ENCODE measurements around the gene UGT8.
"Not testable (repeated sequence)": the region's sequence is repeated elsewhere in the genome, so short reads cannot be mapped to it uniquely, and the experiment has no call there.

UGT8 gene

DNA sequence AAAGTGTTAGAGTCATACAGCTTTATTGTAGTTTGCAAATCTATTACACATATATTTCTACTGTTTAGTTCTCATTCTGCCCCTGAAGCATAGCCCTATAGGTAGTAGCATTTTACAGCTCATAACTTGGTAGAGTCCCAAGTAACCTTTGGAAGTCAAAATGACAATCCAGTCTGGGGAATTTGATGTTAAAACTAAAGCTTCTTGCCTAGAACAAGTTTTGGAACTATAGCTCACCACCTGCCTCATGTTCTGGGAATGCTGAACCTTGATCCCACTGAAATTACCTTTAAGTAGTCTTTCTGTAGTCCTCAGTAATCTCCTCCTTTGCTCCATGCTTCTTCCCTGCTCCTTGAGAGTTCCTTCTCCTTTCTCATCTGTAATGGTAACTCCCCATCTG is 8.4 kb downstream of the UGT8 start:
- DNase-seq: no peak

DNA sequence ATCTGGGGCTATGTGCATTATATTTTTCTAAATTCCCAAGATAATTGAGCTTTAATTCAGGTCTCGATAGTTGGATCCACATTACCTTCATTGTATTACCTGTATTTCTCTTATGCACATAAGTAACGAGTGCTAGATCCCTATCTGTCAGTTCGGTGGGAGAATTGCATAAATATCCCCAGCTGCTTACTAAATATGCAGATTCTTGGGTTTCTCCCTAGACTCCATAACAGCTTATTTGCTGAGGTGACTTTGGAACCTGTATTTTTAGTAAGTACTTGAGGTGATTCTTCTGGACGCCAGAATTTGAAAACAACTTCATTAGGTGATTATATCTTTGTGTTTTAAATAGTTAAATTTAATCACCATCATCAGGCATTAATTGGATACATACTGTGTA is 15.0 kb downstream of the UGT8 start:
- no peak for DNase-seq

DNA sequence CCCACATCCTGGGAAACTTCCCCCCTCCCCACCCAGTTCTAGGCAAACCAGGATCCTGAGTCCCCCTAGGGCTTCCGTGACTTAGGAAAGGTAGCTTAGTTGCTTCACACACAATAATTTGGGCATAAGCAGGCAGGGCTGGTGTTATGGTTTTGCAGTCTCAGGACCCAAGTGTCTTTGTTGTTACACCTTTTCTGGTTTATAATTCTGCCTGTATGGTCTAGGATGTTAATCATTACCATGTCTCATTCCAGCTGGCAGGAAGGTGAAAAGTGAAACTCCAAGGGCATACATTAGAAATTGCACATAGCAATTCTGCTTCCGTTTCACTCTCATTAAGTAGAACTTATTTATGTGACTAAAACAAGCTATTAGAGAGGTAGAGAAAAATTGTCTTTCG is 16.8 kb downstream of the UGT8 start:
- no peak for DNase-seq

DNA sequence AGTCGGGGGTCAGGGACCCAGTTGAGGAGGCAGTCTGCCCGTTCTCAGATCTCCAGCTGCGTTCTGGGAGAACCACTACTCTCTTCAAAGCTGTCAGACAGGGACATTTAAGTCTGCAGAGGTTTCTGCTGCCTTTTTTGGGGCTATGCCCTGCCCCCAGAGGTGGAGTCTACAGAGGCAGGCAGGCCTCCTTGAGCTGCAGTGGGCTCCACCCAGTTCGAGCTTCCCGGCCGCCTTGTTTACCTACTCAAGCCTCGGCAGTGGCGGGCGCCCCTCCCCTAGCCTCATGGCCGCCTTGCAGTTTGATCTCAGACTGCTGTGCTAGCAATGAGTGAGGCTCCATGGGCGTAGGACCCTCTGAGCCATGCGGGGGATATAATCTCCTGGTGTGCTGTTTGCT is 17.4 kb downstream of the UGT8 start:
- DNase-seq: not testable (repeated sequence)

DNA sequence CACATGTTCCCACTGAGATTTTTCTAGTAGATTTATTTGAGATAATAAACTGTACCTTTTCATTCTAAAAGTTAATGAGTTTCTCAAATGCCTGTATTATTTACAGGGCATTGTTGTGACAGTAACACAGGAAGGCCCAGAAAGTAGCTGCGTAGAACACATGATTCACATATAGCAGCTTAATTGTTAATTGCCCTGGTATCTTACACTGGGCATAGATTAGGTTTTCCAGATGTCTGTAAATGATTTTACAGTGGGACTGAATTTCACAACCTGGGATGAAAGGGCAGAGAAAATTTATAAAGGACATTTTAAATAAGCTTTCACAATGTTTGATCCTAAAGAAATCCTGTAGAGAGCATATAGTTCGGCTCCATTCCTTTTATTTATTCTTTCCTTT is 27.6 kb downstream of the UGT8 start:
- no peak for DNase-seq

DNA sequence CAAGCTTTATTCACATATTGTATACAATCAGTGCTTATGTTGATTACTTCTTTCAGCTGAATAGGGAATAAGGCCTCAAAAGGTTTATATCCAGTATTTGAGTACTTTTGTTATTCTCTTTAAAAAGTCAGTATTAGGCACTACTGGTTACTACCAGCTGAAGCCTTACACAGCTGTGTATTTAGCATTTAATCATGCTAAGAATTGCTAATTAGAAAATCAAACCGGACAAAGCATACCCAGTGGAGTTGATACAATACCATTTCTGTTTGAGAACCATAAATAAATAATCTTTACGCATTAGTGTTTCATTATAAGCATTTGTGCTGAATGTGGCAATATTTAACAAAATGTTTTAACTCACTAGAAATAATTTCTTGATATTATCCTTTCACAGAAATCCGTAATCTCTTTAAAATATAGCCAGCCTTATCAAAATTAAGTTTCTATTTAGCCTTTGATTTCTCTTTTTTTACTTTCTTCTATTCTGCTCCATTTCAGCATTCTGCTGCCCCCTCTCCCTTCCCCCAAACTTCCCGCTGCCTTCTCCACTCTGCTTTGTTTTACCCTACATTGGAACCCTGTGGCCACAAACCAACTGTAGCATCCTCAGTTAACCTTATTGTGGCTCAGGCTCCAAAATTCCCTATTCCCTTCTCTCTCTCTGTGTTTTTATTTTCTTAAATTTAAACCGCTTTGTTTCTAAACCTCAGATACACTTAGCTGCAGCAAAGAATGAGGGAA is 37.8 kb downstream of the UGT8 start:
- DNase-seq: no peak

DNA sequence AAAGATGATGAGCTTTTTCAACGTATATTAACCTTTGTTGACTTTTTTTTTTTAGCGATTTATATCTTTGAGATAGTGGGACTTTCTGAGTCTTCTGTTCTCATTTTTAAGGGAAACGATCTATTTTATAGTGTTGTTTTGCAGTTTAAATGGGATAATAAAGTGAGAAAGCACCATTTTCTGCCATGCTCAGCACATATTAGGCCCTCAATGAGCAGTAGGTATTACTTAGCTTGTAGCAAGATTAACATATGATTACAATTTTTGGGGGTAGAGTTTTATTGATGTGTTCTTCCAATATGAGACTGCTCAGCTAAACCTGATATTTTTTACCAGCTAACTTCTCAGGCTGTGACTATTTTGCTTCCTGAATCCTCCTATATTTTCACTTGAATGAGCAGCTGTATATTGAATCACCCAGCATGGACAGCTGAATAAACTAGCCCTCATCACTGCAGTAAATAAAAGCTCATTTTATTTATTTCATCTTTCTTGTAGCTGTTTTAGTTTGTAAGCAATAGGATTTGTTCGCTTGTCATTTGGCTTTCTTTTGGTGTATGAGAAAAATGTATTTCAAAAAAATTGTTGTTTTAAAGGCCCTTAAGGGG is 43.7 kb downstream of the UGT8 start:
- DNase-seq: peak in 1 of 2 experiments; percentile 15

DNA sequence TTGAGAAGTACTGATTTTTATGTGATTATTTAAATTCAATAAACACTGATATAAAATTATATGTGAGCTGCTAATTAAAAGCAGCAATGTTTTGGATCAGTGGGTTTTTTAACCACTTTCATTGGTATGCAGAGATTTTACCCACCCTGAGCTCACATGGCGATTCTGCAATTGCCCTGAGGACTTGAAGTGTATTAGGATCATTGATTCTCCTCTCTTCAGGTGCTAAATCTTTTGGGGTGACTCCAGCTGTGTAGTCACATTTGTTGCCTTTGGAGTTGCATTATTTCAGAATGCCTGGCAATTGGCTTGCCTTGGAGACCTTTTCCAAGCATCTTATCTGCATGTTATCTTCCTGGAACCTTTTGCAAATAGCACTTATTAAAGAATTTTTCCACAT is 51.3 kb downstream of the UGT8 start:
- no peak for DNase-seq

DNA sequence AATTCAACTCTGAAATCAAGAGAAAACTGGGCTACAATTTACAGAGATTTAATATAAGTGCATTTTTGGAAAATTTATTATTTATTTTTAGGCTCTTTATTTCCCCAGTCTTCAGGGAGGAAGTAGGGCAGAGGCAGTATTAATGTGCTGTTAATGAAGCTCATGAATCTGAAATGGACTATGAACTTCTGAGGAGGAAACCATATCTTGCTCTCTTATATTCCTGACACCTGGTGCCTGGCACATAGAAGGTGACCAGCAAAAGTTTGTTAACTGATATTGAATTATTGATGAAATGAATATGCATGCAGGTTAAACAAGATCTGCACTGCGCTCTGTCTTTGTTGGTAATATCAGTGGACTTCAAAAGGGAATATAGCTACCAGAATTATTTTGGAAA is 55.1 kb downstream of the UGT8 start:
- DNase-seq: no peak

DNA sequence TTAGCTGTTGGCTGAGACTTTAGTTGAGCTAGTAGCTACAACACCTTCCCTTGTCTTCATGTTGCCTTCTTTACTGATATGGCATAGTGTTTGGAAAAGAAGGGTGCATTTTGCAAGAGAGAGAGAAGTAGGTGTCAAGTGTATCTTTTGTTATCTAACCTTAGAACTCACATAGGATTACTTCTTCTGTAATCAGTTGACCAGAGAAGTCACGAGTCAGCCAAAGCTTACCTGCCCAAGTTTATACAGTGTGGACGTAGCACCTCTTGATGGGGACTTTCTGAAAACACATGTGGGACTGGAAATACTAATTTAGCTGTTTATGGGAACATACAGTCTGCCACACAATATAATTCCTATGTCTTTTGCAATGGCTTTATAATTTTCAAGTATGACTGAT is 56.0 kb downstream of the UGT8 start:
- DNase-seq: no peak

DNA sequence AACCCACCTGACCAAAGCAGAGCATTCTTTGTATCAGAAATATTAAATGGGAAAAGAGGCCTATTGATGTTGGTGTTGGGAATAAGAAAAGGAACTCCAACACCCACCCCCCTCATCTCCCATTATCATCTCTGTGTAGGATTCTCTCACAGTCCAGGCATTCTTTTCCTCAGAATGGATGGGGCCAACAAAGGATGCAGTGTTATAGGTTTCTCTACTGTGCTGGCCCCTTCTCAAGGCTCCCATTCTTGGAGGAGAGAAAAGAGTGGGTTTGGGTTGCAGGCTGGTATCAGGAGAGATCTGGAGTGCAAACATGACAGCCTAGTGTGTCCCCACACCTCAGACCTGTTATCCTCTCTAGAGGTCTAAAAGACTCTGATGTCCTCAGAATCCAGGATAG is 59.6 kb downstream of the UGT8 start:
- no peak for DNase-seq

DNA sequence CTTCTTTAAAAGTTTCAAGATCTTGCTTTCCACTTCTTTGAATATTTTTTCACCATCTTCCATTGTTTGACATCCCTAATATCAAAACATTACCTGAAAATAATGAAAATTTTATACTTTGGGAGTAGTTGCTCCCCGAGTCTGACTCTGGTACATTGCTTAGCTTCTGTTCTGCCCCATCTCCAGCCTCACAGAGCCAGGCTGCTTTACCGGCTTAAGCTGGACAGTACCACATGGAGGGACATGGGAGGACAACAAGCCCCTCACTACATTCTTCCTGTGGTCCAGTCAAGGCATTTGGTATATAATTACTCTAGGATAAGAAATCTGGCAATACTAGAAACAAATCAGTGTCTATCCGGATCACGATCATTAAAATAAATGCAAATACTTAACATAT is 60.2 kb downstream of the UGT8 start:
- DNase-seq: no peak

DNA sequence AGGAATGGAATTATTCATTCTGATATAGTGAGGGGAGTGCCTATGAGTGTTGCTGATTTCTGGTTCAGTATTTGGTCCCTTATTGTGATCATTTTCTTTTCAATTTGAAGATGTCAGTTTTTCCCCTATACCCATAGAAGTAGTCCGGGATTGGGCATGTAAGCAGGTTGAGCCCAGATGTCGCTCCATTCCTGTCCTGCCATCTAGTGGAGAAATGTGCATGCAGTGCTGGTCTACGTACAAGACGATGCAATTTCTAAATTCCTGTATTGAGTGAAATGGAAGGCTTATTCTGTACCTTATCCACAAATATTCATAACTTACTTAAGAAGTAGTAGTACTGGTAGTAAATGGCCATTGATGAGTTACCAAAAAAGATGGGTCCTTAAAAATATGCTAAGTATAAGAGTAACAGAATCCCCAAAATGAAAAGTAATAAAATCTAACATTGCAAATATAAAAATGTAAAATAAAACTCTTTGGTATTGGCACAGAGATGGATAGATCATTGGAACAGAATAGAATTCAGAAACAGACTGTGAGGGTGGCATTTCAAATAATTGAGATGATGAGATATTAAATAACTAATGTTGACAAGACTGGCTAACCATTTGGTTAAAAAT is 60.9 kb downstream of the UGT8 start:
- peak; percentile 22 to 39 for DNase-seq

DNA sequence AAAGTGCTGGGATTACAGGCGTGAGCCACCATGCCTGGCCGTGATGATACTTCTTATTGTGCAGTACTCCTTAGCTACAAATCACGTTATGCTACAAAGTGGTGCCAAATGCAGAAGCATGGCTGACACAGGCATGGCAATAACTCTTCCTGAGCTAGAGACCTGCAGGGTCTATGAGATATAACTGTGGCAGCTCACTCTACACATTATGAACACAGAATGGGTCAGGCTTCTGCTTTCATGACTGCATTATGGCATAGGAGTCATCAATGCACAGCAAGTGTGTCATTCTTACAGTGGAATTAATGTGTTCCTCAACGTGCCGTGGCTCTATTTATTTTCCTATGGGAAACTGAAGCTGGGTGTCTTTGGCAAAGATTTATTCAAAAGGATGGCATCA is 64.5 kb downstream of the UGT8 start:
- DNase-seq: no peak

DNA sequence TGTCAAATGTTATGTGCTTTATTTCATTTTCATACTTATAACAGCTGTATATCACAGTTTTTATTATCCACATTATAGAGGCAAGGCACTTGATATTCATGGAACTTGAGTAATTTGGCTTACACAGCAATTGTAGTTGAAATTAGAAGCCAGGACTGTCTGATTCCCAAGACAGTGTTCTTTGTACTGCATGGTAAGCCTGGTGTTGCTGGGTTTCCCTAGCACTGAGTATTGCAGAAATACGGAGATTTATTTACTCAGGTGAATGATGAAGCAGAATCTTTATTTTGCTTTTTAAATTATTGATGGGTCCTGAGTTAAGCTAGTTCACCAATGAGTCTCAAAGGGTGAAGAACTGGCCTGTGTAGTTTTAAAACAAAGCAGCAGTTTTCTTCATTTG is 70.0 kb downstream of the UGT8 start:
- no peak for DNase-seq

DNA sequence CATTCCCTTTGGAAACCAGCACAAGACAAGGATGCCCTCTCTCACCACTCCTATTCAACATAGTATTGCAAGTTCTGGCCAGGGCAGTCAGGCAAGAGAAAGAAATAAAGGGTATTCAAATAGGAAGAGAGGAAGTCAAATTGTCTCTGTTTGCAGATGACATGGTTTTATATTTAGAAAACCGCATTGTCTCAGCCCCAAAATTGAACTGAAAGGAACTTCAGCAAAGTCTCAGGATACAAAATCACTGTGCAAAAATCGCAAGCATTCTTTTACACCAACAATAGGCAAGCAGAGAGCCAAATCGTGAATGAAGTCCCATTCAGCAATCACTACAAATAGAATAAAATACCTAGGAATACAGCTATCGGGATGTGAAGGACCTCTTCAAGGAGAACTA is 72.1 kb downstream of the UGT8 start:
- DNase-seq: not testable (repeated sequence)

DNA sequence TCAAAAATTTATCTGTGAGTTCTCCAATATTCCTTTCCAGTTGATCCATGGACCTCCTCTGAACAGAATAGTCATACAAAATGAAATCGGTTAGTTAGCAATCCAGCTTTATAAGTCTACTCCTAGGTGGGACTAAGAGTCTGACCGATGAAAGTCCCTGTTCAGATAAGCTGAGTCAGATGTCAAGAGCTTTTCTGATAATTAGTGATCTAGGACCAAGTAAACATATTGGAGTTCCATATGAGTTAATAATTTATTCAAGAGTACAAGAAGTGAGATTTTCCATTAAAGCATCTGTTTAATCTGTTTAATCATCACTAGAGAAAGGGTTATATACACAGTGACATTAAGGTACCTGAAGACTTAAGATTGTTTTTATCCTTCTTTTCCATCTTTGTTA is 74.7 kb downstream of the UGT8 start:
- no peak for DNase-seq

DNA sequence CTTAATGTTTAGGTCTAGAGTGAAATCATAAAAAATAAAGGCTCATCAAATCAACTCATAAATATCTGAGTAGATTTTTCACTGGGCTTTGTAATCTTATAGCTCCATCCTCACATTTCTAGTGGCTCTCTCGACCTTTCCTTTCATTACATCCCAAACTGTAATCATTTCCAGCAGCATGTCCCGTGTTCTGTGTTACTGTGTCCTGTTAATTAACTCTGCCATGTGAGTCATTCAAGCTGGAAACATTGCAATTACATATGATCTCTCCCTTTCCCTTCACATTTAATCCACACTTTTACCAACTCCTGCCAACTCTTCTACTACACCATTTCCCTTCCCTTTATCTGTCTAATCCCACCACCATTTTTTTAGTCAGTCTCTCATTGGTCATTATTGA is 75.5 kb downstream of the UGT8 start:
- DNase-seq: no peak

DNA sequence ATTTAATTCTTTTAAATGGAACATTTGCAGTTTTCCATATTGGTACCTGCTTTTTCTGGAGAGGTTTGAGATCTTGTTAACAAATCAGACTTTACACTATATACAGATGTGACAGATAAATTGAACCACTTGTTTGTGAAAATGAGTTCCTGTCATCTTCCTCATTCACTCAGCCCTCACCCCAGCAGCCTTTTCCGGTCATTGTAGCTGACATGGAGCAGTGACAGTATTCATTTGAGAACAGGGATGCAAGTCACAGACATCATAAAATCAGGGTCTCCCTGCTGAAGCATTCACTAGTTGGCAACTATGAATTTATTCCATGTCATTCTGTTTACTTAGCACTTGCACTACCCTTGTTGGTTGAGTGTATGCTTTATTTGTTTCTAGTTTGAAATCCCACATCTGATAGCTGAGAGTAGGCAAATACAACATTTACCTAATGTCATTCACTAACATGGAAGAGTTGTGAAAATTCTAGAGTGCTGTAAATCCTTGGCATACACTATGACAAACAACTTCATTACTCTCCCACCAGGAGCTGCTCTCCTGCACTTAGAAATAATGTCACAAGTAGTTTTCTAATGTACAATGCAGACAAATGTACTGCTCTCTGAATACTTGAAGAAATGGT is 78.9 kb downstream of the UGT8 start:
- DNase-seq: no peak

DNA sequence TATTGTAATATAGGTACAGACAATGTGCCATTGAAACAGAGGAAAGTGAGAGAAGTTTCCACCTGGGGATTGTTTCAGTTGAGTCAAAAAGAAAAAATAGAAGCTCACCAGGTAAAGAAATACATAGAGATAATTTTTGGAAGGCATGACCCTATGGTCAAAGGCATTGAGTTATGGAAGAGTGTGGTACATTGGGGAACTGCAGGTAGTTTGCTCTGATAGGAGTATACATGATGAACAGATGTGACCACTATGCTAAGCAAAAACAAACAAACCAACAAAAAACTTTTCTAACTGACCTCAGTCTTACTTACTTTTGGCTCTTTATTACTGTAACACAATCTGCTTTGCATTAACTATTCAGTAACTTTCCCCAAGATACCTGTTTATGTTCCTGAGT is 85.9 kb downstream of the UGT8 start:
- DNase-seq: no peak

DNA sequence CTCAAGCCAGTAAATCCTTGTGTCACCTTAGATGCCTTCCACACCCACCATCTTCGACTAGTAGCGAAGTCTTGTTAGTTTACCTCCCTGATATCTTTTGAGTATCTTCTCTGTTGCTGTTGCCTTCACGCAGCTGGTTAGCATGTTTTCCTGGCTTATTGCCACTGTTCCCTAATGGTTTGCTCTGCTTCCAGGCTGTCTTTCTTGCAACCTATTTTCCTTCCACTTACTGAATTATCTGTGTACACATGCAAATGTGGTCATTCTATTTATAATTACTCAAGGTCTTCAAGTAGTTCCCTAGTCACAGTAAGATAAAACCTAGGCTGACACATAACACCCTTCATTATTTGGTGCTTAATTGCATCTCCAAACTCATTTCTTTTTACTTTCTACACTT is 89.5 kb downstream of the UGT8 start:
- no peak for DNase-seq

DNA sequence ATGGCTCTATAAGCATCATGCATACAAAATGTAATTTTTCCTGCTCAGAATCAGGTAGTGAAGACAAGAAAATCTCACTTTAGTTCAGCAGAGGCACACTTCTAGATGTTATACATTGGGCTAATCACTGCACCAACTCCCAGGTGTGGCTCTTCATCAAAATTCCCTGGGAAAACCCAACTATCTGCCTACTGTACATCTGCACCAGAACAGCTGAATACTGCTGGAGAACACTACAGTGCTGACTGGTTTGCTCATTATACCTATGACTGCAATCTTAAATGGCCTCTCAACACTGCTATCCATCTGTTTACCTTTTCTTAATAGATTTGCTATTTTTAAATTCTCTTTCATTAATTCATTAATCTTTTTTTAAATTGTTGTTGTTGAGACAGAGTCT is 92.0 kb downstream of the UGT8 start:
- no peak for DNase-seq

DNA sequence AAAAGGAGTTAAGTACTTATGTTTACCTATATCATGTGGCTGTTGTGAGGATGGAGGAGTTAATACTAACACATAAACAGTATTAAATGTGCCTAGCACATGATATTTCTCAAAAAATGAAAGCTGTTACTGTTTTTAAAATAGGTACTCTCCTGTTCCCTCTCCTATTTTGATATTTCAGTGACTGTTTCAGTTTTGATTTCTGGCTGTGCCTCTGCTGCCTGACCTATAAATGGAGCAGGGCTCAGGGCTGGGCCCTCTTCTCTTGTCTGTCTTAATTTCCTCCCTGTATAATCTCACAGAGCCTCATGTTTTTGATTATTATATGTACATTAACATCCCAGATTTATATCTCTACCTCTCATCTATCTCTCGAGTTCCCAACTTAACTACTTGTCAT is 93.3 kb downstream of the UGT8 start:
- DNase-seq: no peak

DNA sequence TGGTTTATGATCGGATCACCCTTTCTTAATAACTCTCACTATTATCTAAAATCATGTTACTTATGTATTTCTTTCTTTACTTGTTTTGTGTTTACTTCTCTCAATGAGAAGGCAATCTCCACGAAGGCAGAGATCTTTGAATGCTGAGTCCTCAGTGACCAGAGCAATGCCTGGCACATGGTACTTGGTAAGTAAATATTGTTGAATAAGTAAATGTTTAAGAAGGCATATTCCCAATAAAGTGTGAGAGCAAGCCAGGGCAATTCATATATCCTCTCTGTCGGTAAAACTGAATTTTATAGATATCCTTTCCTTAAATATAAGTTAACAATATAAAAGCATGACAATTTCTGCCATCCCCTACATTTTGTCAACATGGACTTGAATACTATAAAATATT is 94.4 kb downstream of the UGT8 start:
- DNase-seq: no peak
